ENCODE results near the gene AUP1.

The AUP1 gene

DNA sequence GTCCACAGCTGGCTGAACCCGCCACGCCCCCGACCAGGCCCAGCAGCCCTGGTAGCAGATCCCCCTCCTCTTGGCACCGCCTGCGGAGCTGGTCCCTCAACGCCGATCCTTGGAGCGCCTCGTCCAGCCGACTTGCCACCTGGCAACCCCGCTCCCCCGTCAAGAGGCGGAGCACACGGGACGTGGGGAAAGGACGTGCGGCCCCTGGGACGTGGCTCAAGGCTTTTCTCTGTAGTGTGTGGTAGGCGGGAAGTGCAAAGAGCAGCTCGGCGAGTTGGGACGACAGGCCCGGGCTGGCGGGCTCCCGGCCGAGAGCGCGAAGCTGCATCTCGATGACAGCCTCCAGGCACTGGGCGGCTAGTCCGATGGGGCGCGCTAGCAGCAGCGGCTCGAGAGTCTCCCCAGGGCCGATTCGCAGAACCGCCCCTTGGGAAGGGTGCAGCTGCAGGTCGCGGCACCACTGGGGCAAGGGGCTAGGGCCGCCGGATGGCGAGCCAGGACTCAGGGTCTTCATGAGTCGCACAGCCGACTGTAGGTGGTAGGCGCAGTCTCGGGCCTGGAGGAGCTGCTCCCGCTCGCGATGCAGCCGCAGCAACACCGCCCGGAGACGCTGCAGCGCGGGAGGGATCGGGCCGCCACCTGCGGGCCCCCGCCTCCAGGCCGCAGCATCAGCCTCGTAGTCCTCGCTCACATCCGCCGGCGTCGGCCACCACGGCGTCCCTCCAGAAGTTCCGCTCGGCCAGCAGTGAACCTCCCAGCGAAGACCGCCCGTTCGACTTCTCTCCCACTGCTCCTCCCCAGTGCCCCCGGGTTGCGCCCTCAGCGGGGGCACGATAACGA, 47.3 kb downstream of the AUP1 start:
- in situ Hi-C loops (cut with HindIII; ENCODE audit: low pct_ligation_motif_present, low sequenced_read_pairs) = no loop called here

DNA sequence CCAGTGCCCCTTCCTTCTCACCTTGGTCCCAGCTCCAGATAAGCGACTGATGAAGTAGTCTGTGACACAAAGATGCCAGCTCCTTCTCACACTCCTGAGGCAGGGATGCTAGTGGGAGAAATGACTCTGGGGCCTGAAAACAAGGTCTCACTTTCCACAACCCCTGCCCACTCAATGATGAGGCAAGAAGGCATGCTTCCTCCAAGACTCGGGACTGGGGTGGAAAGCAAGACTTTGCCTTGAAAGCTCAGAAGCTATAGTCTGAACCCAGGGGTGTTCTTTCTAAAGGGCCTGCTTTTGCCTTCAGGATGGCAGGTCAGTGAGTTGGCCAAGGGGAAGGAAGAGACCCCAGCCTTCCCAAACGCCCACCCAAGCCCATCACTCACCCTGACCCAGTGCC, 48.1 kb downstream of the AUP1 start:
- Histone ChIP-seq H3K36me3 (replicated peaks) (peaks cover 4% of the 10 kb centered on the region), H3K27me3 (replicated peaks) (no peaks in the 10 kb centered on the region), H3K27ac (no peak overlapping the region), H3K4me3 (ENCODE audit: low read depth, low read length) (peak overlapping the region; percentile 99)
- no peak for DNase-seq
- TF ChIP-seq, protein P1, sequence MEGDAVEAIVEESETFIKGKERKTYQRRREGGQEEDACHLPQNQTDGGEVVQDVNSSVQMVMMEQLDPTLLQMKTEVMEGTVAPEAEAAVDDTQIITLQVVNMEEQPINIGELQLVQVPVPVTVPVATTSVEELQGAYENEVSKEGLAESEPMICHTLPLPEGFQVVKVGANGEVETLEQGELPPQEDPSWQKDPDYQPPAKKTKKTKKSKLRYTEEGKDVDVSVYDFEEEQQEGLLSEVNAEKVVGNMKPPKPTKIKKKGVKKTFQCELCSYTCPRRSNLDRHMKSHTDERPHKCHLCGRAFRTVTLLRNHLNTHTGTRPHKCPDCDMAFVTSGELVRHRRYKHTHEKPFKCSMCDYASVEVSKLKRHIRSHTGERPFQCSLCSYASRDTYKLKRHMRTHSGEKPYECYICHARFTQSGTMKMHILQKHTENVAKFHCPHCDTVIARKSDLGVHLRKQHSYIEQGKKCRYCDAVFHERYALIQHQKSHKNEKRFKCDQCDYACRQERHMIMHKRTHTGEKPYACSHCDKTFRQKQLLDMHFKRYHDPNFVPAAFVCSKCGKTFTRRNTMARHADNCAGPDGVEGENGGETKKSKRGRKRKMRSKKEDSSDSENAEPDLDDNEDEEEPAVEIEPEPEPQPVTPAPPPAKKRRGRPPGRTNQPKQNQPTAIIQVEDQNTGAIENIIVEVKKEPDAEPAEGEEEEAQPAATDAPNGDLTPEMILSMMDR (IDR thresholded peaks at IDR 0.05; ENCODE audit: low read depth, low read length, missing control alignments) = no peak
- in situ Hi-C loops (cut with HindIII; ENCODE audit: low pct_ligation_motif_present, low sequenced_read_pairs) = no loop called here

More for the DNA sequence above, 47.3 kb downstream of the AUP1 start:
- Histone ChIP-seq H3K4me3 (ENCODE audit: low read depth, low read length) (peak overlapping the region; percentile 99), H3K36me3 (replicated peaks) (peaks cover 4% of the 10 kb centered on the region), H3K27ac (peak overlapping the region; percentile 65), H3K27me3 (replicated peaks) (no peaks in the 10 kb centered on the region)
- TF ChIP-seq, protein P1 (IDR thresholded peaks at IDR 0.05; ENCODE audit: low read depth, low read length, missing control alignments) = no peak
- no peak for DNase-seq
